Measurements from ENCODE around the gene NTM.

DNA sequence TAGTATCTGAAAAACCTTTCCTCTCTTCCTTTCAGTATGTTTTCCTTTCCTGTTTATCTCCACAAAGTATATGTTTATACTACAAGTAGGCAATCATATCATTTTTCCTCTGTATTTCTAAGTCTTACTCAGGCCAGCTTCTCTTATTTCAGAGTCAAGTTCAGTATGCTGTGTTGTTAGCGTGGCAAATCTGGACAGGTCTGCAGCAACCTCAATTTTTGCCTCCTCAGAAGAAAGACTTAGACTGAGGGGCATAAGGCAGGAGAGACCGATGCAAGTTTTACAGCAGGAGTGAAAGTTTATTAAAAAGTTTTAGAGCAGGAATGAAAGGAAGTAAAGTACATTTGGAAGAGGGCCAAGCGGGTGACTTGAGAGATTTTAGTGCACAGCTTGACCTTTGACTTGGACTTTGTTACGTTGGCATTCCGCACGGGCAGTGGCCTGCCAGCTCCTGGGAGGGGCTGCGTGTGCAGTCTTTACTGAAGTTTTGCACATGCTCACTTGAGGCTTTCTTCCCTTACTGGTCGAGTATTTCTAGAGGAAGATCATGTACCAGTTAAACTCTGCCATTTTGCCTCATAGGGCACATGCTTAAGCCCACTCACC lies 343.2 kb downstream of the NTM start:
- TF ChIP-seq, protein P1, sequence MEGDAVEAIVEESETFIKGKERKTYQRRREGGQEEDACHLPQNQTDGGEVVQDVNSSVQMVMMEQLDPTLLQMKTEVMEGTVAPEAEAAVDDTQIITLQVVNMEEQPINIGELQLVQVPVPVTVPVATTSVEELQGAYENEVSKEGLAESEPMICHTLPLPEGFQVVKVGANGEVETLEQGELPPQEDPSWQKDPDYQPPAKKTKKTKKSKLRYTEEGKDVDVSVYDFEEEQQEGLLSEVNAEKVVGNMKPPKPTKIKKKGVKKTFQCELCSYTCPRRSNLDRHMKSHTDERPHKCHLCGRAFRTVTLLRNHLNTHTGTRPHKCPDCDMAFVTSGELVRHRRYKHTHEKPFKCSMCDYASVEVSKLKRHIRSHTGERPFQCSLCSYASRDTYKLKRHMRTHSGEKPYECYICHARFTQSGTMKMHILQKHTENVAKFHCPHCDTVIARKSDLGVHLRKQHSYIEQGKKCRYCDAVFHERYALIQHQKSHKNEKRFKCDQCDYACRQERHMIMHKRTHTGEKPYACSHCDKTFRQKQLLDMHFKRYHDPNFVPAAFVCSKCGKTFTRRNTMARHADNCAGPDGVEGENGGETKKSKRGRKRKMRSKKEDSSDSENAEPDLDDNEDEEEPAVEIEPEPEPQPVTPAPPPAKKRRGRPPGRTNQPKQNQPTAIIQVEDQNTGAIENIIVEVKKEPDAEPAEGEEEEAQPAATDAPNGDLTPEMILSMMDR (IDR thresholded peaks at IDR 0.05), result no peak
- no peak for TF ChIP-seq POLR2A (IDR thresholded peaks at IDR 0.05)

All from esophagus squamous epithelium (tissue), 4 donors.